ENCODE measurements around the gene PCNP. TPM values are rescaled to one million over a fixed set of nuclear protein-coding genes. Genes with fewer than 3 reads are reported as not detected.

PCNP gene
- total RNA-seq, 3 donors from 2014 or later = 96.2 to 127 (median 120) TPM

- Histone ChIP-seq H3K27me3 (no peaks in the 10 kb centered on the region), H3K4me3 (no peak overlapping the region), H3K4me1 (no peaks in the 10 kb centered on the region), H3K36me3 (no peaks in the 10 kb centered on the region), H3K9me3 (no peaks in the 10 kb centered on the region), H3K27ac (no peak overlapping the region)
- intact Hi-C loops (cut with DNase I; ENCODE audit: low total_unique reads) = no loop called here
- TF ChIP-seq POLR2AphosphoS5 (IDR thresholded peaks at IDR 0.05) (no peak), CTCF (IDR thresholded peaks at IDR 0.05) (no peak), POLR2A (IDR thresholded peaks at IDR 0.05) (no peak)
- no peak for DNase-seq (ENCODE audit: low spot score in 2 of 2)
Measured at GRCh38 chr3:101633186-101633585, 59.2 kb downstream of the PCNP start.

- intact Hi-C loops (cut with DNase I; ENCODE audit: low total_unique reads) = no loop called here
- TF ChIP-seq POLR2A (IDR thresholded peaks at IDR 0.05) = no peak
- no peak for TF ChIP-seq POLR2AphosphoS5 (IDR thresholded peaks at IDR 0.05)
- TF ChIP-seq CTCF (IDR thresholded peaks at IDR 0.05) = no peak
- H3K4me3 ChIP-seq = no peak overlapping the region
- no peak for DNase-seq (ENCODE audit: low spot score in 2 of 2)
- no peaks in the 10 kb centered on the region for H3K4me1 ChIP-seq
- no peaks in the 10 kb centered on the region for H3K9me3 ChIP-seq
- H3K36me3 ChIP-seq = no peaks in the 10 kb centered on the region
- no peak overlapping the region for H3K27ac ChIP-seq
- H3K27me3 ChIP-seq = no peaks in the 10 kb centered on the region
Measured at GRCh38 chr3:101634591-101635196, 60.7 kb downstream of the PCNP start.

- DNase-seq (ENCODE audit: low spot score in 2 of 2) = no peak
- intact Hi-C loops (cut with DNase I; ENCODE audit: low total_unique reads) = no loop called here
- H3K27ac ChIP-seq = no peak overlapping the region
Measured at GRCh38 chr3:101635345-101635744, 61.4 kb downstream of the PCNP start.

GRCh38 chr3:101635954-101636798, 62.2 kb downstream of the PCNP start:
- DNase-seq (ENCODE audit: low spot score in 2 of 2) = no peak
- H3K4me3 ChIP-seq = no peak overlapping the region
- no peaks in the 10 kb centered on the region for H3K36me3 ChIP-seq
- H3K27ac ChIP-seq = no peak overlapping the region
- no peaks in the 10 kb centered on the region for H3K4me1 ChIP-seq
- TF ChIP-seq POLR2AphosphoS5 (IDR thresholded peaks at IDR 0.05) (no peak), POLR2A (IDR thresholded peaks at IDR 0.05) (no peak), CTCF (IDR thresholded peaks at IDR 0.05) (peak in 1 of 3 donors; percentile 25)
- intact Hi-C loops (cut with DNase I; ENCODE audit: low total_unique reads) = no loop called here
- no peaks in the 10 kb centered on the region for H3K27me3 ChIP-seq
- no peaks in the 10 kb centered on the region for H3K9me3 ChIP-seq

More at GRCh38 chr3:101635345-101635744, 61.4 kb downstream of the PCNP start:
- Histone ChIP-seq H3K27me3 (no peaks in the 10 kb centered on the region), H3K4me1 (no peaks in the 10 kb centered on the region), H3K9me3 (no peaks in the 10 kb centered on the region), H3K36me3 (no peaks in the 10 kb centered on the region), H3K4me3 (no peak overlapping the region)
- TF ChIP-seq POLR2A (IDR thresholded peaks at IDR 0.05) (no peak), CTCF (IDR thresholded peaks at IDR 0.05) (no peak), POLR2AphosphoS5 (IDR thresholded peaks at IDR 0.05) (no peak)

GRCh38 chr3:101637451-101637850, 63.5 kb downstream of the PCNP start:
- TF ChIP-seq POLR2A (IDR thresholded peaks at IDR 0.05) (no peak), POLR2AphosphoS5 (IDR thresholded peaks at IDR 0.05) (no peak), CTCF (IDR thresholded peaks at IDR 0.05) (no peak)
- Histone ChIP-seq H3K9me3 (no peaks in the 10 kb centered on the region), H3K4me1 (no peaks in the 10 kb centered on the region), H3K27me3 (no peaks in the 10 kb centered on the region), H3K4me3 (no peak overlapping the region), H3K36me3 (no peaks in the 10 kb centered on the region), H3K27ac (no peak overlapping the region)
- no peak for DNase-seq (ENCODE audit: low spot score in 2 of 2)
- intact Hi-C loops (cut with DNase I; ENCODE audit: low total_unique reads) = no loop called here

Data from breast epithelium (tissue), 4 donors.